Nephron (organoid): Measurements from ENCODE around the gene MAN2A1.

Experiments used
- H3K27ac Mint-ChIP-seq, 3 experiments: 2 replicates each; pipeline ENCODE4 v1.8.0; 2020; ENCODE audit warnings: mixed read lengths in 3 of 3, mild to moderate bottlenecking in 2 of 3, moderate library complexity in 1 of 3
- H3K27me3 Mint-ChIP-seq: 2 replicates; pipeline ENCODE4 v1.8.0; 2021; ENCODE audit warnings: low read depth, mild to moderate bottlenecking, moderate library complexity, mixed read lengths
- H3K36me3 Mint-ChIP-seq: 2 replicates; pipeline ENCODE4 v1.8.0; 2020; ENCODE audit warnings: low read depth, mixed read lengths
- H3K4me1 Mint-ChIP-seq: 2 replicates; pipeline ENCODE4 v1.8.0; 2020; ENCODE audit warnings: mixed read lengths
- H3K4me3 Mint-ChIP-seq, 3 experiments: 2 replicates each; pipeline ENCODE4 v1.8.0; 2020; ENCODE audit warnings: mild to moderate bottlenecking in 3 of 3, mixed read lengths in 3 of 3, moderate library complexity in 2 of 3
- H3K9me3 Mint-ChIP-seq: 2 replicates; pipeline ENCODE4 v1.8.0; 2020; ENCODE audit warnings: mixed read lengths
- TF ChIP-seq, protein P1 (sequence below), 3 experiments: fragments of 200-600 bp; sonication (generic); IDR thresholded peaks; one replicate each; pipeline ENCODE4 v1.5.0; 2021; ENCODE audit warnings: antibody characterized with exemption in 3 of 3; ENCODE audit not compliant: unreplicated experiment in 3 of 3

Gene MAN2A1

DNA sequence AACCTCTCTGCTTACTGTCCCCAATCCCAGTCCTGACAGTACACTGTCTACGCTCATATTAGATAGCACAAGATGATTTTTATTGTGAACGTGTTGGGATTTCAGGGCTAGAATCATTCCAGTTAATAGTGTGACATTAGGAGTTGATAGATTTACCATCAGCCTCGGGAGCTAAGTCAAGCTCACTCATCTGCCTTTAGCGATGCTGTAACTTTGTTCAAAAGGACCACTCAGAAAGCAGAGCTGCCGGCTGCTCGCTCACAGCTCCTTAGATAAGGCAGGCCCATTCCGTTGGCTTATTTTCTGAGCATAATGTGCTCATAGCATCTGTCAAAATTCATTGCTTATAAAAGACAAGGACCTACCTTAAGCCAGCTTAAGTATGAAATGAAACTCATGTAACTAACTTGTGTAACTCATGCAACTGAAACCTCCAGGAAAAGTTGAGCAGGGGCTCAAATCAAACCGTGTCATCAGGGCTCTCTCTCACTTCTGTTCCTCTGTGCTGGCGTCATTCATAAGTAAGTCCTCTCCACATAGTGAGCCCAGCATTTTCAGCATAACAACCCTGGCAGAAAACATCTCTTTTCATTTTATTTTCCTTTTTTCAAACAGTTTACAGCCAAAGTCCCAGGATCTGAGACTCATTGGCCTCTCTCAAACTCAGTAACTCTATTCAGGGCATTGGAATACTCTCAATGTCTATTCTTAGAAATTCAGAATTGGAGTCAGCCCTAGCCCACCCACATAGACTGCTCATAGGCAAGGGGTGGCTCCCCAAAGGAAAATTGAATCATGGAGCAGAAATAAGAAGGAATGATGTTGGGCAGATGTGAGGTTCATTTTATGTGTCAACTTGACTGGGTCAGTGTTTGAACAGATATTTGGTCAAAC is 208.8 kb downstream of the MAN2A1 start:
- Mint-ChIP-seq H3K27ac (peak overlapping the region in 1 of 3 experiments; percentile 14), H3K4me1 (peaks cover 7% of the 10 kb centered on the region), H3K4me3 (no peak overlapping the region), H3K9me3 (peaks cover 5% of the 10 kb centered on the region), H3K36me3 (no peaks in the 10 kb centered on the region), H3K27me3 (no peaks in the 10 kb centered on the region)
- TF ChIP-seq, protein P1, sequence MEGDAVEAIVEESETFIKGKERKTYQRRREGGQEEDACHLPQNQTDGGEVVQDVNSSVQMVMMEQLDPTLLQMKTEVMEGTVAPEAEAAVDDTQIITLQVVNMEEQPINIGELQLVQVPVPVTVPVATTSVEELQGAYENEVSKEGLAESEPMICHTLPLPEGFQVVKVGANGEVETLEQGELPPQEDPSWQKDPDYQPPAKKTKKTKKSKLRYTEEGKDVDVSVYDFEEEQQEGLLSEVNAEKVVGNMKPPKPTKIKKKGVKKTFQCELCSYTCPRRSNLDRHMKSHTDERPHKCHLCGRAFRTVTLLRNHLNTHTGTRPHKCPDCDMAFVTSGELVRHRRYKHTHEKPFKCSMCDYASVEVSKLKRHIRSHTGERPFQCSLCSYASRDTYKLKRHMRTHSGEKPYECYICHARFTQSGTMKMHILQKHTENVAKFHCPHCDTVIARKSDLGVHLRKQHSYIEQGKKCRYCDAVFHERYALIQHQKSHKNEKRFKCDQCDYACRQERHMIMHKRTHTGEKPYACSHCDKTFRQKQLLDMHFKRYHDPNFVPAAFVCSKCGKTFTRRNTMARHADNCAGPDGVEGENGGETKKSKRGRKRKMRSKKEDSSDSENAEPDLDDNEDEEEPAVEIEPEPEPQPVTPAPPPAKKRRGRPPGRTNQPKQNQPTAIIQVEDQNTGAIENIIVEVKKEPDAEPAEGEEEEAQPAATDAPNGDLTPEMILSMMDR (IDR thresholded peaks at IDR 0.05; ENCODE audit: unreplicated experiment in 3 of 3) = no peak

DNA sequence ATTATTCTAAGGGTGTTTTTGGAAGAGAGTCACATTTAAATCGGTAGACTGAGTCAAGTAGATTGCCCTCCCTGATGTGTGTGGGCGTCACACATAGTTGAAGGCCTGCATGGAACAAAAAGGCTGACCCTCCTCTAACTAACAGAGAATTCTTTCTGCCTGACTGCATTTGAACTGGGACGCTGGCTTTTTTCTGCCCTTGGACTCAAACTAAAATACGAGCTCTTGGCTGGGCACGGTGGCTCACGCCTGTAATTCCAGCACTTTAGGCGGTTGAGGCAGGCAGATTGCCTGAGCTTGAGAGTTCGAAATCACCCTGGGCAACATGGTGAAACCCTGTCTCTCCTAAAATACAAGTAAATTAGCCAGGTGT is 209.4 kb downstream of the MAN2A1 start:
- H3K4me3 Mint-ChIP-seq = no peak overlapping the region
- H3K27me3 Mint-ChIP-seq = no peaks in the 10 kb centered on the region
- H3K4me1 Mint-ChIP-seq = peaks cover 7% of the 10 kb centered on the region
- no peaks in the 10 kb centered on the region for H3K36me3 Mint-ChIP-seq
- H3K27ac Mint-ChIP-seq = no peak overlapping the region
- TF ChIP-seq, protein P1 (IDR thresholded peaks at IDR 0.05; ENCODE audit: unreplicated experiment in 3 of 3) = no peak
- peaks cover 3% of the 10 kb centered on the region for H3K9me3 Mint-ChIP-seq

DNA sequence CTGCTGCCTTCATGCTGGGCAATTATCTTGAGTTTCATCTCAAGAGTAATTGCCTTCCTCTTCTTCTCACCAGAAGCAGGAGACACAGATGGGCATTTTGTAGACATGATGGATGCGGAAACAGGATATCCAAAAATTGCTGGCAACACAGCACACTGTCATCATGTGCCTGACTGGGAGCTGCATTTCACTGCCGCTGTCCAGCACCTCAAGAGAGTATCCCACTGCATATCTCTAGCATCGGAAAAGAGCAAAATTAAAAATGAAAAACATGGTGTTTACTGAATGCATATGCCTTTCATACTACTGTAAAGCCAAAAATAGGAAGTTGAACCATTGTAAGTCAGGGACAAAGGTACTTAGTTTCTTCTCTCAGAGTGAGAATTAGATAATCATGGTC is 210.7 kb downstream of the MAN2A1 start:
- Mint-ChIP-seq H3K9me3 (peaks cover 2% of the 10 kb centered on the region), H3K36me3 (no peaks in the 10 kb centered on the region), H3K27ac (peak overlapping the region in 1 of 3 experiments; percentile 30), H3K4me3 (no peak overlapping the region), H3K27me3 (no peaks in the 10 kb centered on the region), H3K4me1 (peaks cover 7% of the 10 kb centered on the region)
- TF ChIP-seq, protein P1 (IDR thresholded peaks at IDR 0.05; ENCODE audit: unreplicated experiment in 3 of 3) = no peak

DNA sequence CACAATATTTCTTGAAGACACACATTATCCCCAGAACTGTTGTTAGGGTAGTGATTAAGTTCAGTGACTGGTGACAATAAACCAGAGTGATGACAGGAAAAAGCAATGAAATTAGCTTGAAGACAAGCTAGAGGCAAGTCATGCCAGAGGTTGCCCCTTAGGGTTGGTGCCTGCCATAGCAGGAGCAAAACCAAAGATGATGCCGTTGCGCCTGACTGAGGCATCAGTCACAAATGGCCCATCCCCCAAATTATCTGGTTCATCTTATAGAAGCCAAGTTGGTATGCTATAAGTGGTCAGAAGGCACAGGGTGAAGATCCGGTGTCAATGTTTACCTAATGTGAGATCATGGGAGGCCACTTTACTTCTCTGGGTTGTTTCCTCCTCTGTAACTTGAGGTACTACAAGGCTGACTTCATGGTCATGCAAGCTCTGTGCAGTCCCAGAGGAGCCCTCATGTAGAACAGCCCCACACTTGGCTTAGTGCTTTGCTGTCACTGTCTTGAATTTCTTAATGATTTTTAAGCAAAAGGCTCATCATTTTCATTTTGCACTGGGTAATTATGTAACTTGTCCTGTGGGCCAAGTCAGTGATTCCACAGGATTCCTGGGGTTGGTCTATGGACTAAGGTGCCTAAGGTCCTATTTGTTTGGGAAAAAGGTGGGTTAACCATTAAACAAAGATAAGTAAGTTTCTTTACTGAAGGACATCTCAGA is 211.3 kb downstream of the MAN2A1 start:
- peaks cover 7% of the 10 kb centered on the region for H3K4me1 Mint-ChIP-seq
- TF ChIP-seq, protein P1 (IDR thresholded peaks at IDR 0.05; ENCODE audit: unreplicated experiment in 3 of 3) = no peak
- peak overlapping the region in 1 of 3 experiments; percentile 30 for H3K27ac Mint-ChIP-seq
- H3K27me3 Mint-ChIP-seq = no peaks in the 10 kb centered on the region
- H3K9me3 Mint-ChIP-seq = no peaks in the 10 kb centered on the region
- no peak overlapping the region for H3K4me3 Mint-ChIP-seq
- no peaks in the 10 kb centered on the region for H3K36me3 Mint-ChIP-seq

DNA sequence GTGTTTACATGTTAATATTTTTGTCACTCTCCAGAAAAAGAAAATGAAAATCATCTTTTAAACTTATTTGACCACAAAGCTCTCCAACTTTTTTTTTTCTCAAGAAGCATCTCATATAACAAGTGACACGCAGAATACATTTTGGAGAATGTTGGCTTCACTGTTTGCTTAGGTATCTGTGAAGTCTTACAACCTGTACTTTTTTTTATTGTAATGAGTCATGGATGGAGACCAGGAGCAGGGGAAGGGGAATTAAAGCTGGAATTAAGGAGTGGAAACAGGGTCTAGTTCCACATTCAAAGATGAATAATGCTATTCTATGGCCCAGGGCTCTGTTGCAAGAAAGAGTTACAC is 211.9 kb downstream of the MAN2A1 start:
- Mint-ChIP-seq H3K9me3 (no peaks in the 10 kb centered on the region), H3K4me1 (peaks cover 8% of the 10 kb centered on the region), H3K4me3 (no peak overlapping the region), H3K27me3 (no peaks in the 10 kb centered on the region), H3K27ac (peak overlapping the region in 1 of 3 experiments; percentile 30), H3K36me3 (no peaks in the 10 kb centered on the region)
- TF ChIP-seq, protein P1 (IDR thresholded peaks at IDR 0.05; ENCODE audit: unreplicated experiment in 3 of 3) = no peak
